K562 (cell line): ENCODE results near the gene TRMT2A. TPM values are rescaled to one million over a fixed set of nuclear protein-coding genes. Genes with fewer than 3 reads are reported as not detected.
A peak's percentile ranks its signal among the peaks of the same experiment; 100 is the strongest.

Source experiments
- CBFA2T2 ChIP-seq: fragments of 450-650 bp; conservative IDR thresholded peaks from 2 replicates; pipeline ENCODE4 v1.6.1; 2017; ENCODE audit warnings: mild to moderate bottlenecking
- CEBPZ ChIP-seq: fragments of 150-350 bp; IDR thresholded peaks from 2 replicates; pipeline ENCODE4 v1.6.1; 2014; ENCODE audit warnings: low read depth, mild to moderate bottlenecking, low read length, borderline replicate concordance
- GATAD2A ChIP-seq: fragments of 450-650 bp; IDR thresholded peaks from 2 replicates; pipeline ENCODE4 v1.6.1; 2017
- NR2F6 ChIP-seq: fragments of 450-650 bp; formaldehyde crosslinking; IDR thresholded peaks from 2 replicates; pipeline ENCODE4 v1.4.0; 2020; ENCODE audit warnings: mild to moderate bottlenecking
- PCBP2 ChIP-seq: fragments of 200-400 bp; formaldehyde crosslinking; IDR thresholded peaks from 2 replicates; pipeline ENCODE4 v1.6.1; 2018; ENCODE audit warnings: low read length, low read depth, mild to moderate bottlenecking, moderate library complexity; ENCODE audit not compliant: poor library complexity, severe bottlenecking
- PHB ChIP-seq: fragments of 250-450 bp; sonication (Bioruptor Pico); IDR thresholded peaks from 2 replicates; pipeline ENCODE4 v1.5.0; 2021
- RCOR1 ChIP-seq, 2 experiments: IDR thresholded peaks; 2 replicates each; pipeline ENCODE4 v1.6.1; 2012; ENCODE audit warnings: low read depth in 2 of 2, low read length in 2 of 2, borderline replicate concordance in 1 of 2, improper control_type of control experiment in 1 of 2
- SLC30A9 ChIP-seq: fragments of 250-450 bp; sonication (Bioruptor Pico); IDR thresholded peaks from 2 replicates; pipeline ENCODE4 v1.8.0; 2022; ENCODE audit warnings: mild to moderate bottlenecking, moderate library complexity
- SNRNP70 ChIP-seq: fragments of 200-400 bp; formaldehyde crosslinking; optimal IDR thresholded peaks from 2 replicates; pipeline ENCODE3; 2017; ENCODE audit warnings: low read depth, low read length
- ZBTB2 ChIP-seq: fragments of 450-650 bp; IDR thresholded peaks from 2 replicates; pipeline ENCODE4 v1.6.1; 2016; ENCODE audit warnings: antibody characterized with exemption
- ZFP1 ChIP-seq: fragments of 450-650 bp; formaldehyde crosslinking; IDR thresholded peaks from 2 replicates; pipeline ENCODE4 v1.4.0; 2020; ENCODE audit warnings: mild to moderate bottlenecking, mixed read lengths
- polyA plus RNA-seq, 8 experiments: library from polyadenylated mRNA; depleted of rRNA in 4 of 8; stranded (reverse) in 5 of 8; unstranded in 3 of 8; fragments of >200 nt; fragmentation: Nextera tagmentation in 2 of 8; fragmentation: Illumina TruSeq in 1 of 8; extraction: Ambion mirVana in 2 of 8; extraction: Trizol in 1 of 8; gene quantifications; 2 replicates each; pipeline versions ENCODE4 v1.2.1 to v1.2.3, GENCODE V29; 2011 to 2014; ENCODE audit warnings: inconsistent platforms in 1 of 8, missing spikeins in 1 of 8
- total RNA-seq, 7 experiments: library from RNA; depleted of rRNA in 6 of 7; stranded (reverse); fragments of >200 nt in 6 of 7; fragmentation: Illumina TruSeq in 2 of 7; extraction: Trizol in 2 of 7; gene quantifications; 2 replicates each; pipeline versions ENCODE4 v1.2.1 to v1.2.3, GENCODE V29; 2011 to 2021; ENCODE audit warnings: low replicate concordance in 1 of 7
- TF ChIP-seq, protein P1 (sequence below): fragments of 450-650 bp; conservative IDR thresholded peaks from 2 replicates; pipeline ENCODE4 v1.6.1; 2016; ENCODE audit warnings: missing genetic modification characterization, low read depth, mild to moderate bottlenecking, missing compliant biosample characterization, moderate library complexity
- TF ChIP-seq, protein P2 (sequence below): fragments of 200-400 bp; formaldehyde crosslinking; IDR thresholded peaks from 2 replicates; pipeline ENCODE4 v1.6.1; 2017; ENCODE audit warnings: mild to moderate bottlenecking, low read depth, low read length, moderate library complexity
- TF ChIP-seq, protein P3 (sequence below), 2 experiments: fragments of 450-650 bp in 1 of 2; sonication (generic) in 1 of 2; formaldehyde crosslinking; conservative IDR thresholded peaks; 2 replicates each; pipeline versions ENCODE4 v1.4.0 to v1.8.1; 2020 to 2022; ENCODE audit warnings: mild to moderate bottlenecking in 1 of 2, missing genetic modification reagents in 1 of 2
- TF ChIP-seq, protein P4 (sequence below), 3 experiments: IDR thresholded peaks in 2 of 3; conservative IDR thresholded peaks in 1 of 3; 2 replicates each; pipeline ENCODE4 v1.5.1; 2011 to 2012; ENCODE audit warnings: low read length in 3 of 3, mild to moderate bottlenecking in 3 of 3, control low read depth in 2 of 3, improper control_type of control experiment in 1 of 3, inconsistent platforms in 1 of 3, low read depth in 1 of 3, mixed read lengths in 1 of 3, moderate library complexity in 1 of 3; ENCODE audit not compliant: insufficient read depth in 2 of 3

Gene TRMT2A
- total and polyA plus RNA-seq, 9 of the 15 experiments (the other 6 are each of a cell fraction or from before 2014, with no cell fraction given) = 1.6 to 265 (median 140) TPM

DNA sequence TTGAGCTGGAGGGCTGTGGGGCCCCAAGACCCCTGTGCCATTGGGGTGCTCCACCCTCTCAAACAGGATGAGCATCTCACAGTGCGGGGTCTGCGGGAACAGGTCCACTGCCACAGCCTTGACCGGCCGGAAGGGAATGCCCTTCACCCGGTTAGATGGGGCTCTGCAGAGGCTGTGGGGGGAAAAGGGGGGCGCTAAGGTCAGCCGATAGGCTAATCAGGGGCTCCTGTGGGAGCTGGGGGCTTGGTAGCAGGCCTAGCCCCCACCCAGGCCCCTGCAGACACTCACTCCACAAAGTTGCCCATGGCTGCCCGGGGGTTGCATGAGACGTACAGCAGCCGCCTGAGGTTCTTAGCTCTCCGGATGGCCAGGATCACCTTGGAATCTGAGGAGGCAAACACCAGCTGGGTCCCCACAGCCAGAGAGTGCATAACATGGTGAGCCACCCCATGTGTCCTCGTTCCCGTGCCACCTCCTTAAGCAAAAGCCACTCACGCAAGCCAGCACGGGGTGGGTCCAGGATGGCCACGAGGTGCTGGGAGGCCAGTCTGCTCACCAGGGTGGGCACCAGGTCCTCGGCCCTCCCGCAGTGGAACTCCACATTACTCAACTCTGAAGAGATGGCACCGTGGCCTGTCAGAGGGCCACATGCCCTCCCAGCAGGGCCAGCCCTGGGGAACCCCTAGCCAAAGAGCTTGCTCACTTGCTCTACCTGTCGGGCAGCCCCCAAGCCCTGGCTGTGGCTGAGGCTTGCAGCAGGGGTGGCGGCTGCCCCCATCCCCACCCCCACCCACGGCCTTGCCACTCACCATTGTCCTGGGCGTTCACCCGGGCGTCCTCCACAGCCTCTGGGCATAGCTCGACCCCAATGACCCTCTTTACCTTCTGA lies 4.2 kb downstream of the TRMT2A start (continued):
- TF ChIP-seq CBFA2T2 (no peak), SNRNP70 (no peak), SLC30A9 (CRISPR knock-in tag) (0 out of 2 replicates have a peak, but pooled peaks have one; percentile 63), PCBP2 (no peak), ZBTB2 (no peak), PHB (CRISPR knock-in tag) (0 out of 2 replicates have a peak, but pooled peaks have one; percentile 3), GATAD2A (no peak), CEBPZ (no peak), ZFP1 (peak; percentile 1; the same call in 1 of the 2 replicates), RCOR1 (IDR thresholded peaks at IDR 0.05; ENCODE audit: borderline replicate concordance in 1 of 2, low read depth in 2 of 2, low read length in 2 of 2) (no peak), NR2F6 (no peak)
- TF ChIP-seq, protein P1, sequence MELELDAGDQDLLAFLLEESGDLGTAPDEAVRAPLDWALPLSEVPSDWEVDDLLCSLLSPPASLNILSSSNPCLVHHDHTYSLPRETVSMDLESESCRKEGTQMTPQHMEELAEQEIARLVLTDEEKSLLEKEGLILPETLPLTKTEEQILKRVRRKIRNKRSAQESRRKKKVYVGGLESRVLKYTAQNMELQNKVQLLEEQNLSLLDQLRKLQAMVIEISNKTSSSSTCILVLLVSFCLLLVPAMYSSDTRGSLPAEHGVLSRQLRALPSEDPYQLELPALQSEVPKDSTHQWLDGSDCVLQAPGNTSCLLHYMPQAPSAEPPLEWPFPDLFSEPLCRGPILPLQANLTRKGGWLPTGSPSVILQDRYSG (tag) = no peak
- TF ChIP-seq, protein P2, sequence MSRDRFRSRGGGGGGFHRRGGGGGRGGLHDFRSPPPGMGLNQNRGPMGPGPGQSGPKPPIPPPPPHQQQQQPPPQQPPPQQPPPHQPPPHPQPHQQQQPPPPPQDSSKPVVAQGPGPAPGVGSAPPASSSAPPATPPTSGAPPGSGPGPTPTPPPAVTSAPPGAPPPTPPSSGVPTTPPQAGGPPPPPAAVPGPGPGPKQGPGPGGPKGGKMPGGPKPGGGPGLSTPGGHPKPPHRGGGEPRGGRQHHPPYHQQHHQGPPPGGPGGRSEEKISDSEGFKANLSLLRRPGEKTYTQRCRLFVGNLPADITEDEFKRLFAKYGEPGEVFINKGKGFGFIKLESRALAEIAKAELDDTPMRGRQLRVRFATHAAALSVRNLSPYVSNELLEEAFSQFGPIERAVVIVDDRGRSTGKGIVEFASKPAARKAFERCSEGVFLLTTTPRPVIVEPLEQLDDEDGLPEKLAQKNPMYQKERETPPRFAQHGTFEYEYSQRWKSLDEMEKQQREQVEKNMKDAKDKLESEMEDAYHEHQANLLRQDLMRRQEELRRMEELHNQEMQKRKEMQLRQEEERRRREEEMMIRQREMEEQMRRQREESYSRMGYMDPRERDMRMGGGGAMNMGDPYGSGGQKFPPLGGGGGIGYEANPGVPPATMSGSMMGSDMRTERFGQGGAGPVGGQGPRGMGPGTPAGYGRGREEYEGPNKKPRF = no peak
- TF ChIP-seq, protein P3, sequence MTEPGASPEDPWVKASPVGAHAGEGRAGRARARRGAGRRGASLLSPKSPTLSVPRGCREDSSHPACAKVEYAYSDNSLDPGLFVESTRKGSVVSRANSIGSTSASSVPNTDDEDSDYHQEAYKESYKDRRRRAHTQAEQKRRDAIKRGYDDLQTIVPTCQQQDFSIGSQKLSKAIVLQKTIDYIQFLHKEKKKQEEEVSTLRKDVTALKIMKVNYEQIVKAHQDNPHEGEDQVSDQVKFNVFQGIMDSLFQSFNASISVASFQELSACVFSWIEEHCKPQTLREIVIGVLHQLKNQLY (CRISPR knock-in tag; conservative IDR thresholded peaks at IDR 0.05) = peak in 1 of 2 experiments; percentile 90; a peak in 2 of 4 replicates
- TF ChIP-seq, protein P4, sequence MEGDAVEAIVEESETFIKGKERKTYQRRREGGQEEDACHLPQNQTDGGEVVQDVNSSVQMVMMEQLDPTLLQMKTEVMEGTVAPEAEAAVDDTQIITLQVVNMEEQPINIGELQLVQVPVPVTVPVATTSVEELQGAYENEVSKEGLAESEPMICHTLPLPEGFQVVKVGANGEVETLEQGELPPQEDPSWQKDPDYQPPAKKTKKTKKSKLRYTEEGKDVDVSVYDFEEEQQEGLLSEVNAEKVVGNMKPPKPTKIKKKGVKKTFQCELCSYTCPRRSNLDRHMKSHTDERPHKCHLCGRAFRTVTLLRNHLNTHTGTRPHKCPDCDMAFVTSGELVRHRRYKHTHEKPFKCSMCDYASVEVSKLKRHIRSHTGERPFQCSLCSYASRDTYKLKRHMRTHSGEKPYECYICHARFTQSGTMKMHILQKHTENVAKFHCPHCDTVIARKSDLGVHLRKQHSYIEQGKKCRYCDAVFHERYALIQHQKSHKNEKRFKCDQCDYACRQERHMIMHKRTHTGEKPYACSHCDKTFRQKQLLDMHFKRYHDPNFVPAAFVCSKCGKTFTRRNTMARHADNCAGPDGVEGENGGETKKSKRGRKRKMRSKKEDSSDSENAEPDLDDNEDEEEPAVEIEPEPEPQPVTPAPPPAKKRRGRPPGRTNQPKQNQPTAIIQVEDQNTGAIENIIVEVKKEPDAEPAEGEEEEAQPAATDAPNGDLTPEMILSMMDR (IDR thresholded peaks at IDR 0.05 in 2 of 3, conservative IDR thresholded peaks at IDR 0.05 in 1 of 3; ENCODE audit: insufficient read depth in 2 of 3, low read depth in 1 of 3, low read length in 3 of 3) = no peak
